CD4-positive, alpha-beta T cell treated with Interleukin-15 for 4 hours (primary cell): ENCODE data around the gene PRKCI.
"Not testable (repeated sequence)": the region's sequence is repeated elsewhere in the genome, so short reads cannot be mapped to it uniquely, and the experiment has no call there.

Experiments
- DNase-seq: peaks from one replicate; pipeline ENCODE4 v3.0.0-alpha.2; 2020; ENCODE audit warnings: low spot score

The PRKCI gene

DNA sequence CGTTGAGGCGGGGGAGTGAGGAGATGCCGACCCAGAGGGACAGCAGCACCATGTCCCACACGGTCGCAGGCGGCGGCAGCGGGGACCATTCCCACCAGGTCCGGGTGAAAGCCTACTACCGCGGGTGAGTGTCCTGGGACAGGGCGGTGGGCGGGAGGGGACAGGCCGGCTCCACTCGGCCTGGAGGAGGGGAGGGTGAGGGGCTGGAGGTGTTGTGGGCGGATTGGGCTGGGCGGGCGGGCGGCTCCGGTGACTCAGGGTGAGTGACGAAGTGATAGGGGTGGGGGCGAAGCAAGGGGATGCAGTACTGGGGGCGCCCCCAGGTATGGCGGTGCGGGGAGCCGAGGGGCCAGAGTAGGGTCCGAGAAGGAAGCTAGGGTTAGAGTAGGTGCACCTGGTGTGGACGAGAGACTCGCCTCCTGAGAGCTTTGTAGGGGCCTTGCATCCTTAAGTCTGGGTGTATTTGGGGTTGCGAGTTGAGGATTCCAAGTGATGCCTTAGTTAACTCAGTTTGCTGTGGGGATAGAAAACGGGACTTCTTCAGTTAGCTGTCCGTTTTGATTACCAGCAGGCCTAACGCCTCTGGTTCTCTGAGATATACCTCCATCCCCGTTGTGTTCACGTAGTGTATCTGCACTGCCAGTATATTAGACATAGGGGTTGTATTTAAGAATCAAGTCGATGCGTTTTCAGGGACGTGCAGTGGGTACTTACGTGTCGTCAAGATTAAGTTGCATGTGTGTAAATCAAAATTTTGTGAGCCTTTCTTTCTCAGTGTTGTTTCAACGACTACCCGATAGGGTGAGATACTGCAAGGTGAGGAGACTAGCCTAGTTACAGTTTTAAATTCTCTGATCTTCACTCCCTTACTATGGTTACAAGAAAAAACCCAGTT, 670 bp downstream of the PRKCI start:
- peak; percentile 29 for DNase-seq

DNA sequence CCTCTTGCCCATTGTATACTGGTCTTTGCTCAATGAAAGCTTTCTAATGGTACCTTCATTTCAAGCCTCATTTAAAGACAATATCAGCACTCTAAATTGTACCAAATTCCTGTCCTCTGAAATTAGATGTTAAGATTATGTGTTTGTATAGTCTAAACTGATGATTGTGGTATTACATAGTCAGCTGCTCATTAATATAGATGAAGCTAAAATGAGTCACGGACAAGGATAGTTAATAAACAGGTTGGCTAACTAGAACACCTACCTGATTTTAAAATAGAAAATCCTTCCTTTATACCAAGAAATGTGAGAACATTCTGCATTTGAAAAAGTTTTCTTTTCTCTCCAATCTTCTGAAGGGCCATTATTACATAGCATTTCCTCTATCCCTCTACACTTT, 2.9 kb downstream of the PRKCI start:
- no peak for DNase-seq

DNA sequence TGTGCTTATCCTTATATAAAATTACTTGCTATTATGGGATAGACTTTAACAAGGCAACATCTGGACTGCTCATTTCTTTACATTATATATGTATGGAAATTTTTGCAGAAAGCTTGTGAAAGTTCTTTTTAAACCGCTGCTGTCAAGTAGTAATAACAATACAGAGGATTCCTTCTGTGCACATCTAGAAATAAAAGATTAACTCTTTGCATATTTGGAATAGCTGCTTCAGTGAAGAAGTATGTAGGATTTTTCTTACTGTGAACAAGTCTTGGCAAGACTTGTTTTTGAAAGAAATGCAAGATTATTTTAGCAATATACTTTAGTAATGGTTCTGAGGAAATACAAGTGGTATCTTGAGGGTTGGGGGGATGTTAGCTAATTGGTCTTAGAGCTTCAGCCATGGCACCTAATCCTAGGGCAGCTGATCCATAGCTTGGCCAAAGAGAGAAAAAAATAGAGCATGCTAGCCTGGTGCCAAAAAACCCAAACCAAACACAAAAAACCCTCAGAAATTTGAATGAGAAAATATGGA, 4.3 kb downstream of the PRKCI start:
- no peak for DNase-seq

DNA sequence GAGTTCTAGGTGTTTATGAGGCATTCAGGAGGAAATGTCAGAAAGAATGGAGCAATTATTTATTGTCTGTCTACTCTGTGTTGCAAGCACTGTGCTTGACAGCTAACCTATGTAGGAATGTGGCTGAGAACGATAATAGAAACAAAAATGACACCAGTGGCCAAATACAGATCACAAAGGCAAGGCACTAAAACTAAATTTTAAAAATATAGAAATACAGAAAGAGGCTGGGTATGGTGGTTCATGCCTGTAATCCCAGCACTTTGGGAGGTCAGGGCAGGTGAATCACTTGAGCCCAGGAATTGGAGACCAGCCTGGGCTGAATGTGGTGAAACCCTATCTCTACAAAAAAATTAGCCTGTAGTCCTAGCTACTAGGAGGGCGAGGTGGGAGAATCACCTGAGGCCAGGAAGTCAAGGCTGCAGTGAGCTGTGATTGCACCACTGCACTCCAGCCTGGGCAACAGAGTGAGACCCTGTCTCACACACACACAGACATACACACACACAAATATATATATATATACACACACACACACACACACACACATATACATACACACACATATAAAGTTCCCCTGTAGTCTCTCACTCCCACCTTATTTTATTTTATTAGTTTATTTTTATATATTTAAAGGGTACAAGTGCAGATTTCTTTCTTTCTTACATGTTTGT, 6.0 kb downstream of the PRKCI start:
- no peak for DNase-seq

DNA sequence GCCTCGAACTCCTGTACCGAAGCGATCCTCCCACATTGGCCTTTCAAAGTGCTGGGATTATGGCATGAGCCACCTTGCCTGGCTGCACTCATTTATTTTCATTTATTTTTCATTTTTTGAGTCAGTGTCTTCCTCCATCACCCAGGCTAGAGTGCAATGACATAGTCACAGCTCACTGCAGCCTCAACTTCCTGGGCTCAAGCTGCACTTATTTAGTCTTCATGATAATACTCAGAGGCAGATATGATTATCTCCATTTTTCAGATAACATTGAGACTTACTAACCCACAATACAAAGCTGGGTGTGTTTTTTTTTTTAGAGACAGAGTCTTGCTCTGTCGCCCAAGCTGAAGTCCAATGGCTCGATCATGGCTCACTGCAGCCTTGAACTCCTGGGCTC, 10.0 kb downstream of the PRKCI start:
- no peak for DNase-seq

DNA sequence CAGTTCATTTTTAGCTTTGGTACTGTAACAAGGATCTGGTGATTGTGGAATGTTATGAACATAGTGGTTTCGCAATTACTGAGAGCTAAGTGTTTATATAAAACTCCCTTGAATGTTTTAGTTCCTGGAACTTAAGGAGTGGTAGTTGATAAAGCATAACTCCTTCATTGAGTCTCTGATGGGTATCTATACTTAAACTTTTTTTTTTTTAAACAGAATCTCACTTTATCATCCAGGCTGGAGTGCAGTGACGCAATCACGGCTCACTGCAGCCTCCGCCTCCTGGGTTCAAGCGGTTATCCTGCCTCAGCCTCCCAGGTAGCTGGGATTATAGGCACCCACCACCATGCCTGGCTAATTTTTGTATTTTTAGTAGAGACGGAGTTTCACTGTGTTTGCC, 11.3 kb downstream of the PRKCI start:
- no peak for DNase-seq

DNA sequence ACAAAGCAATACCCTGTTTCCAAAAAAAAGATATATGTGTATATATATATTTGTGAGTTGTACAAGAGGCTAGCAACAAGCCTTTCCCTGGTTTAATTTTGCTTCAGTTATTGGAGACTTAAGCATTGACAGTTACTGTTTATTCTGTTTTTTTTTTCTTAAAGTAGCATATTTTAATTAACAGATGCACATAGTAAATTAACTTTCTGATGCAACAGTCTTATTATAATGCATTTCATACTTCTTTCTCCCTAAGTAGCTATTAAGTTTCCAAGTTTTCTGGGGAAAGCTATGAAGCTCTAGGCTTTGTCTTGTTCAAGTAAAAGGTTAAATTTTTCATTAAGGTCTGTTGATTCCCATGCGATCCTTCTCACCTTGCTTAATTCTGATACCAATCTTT, 17.9 kb downstream of the PRKCI start:
- no peak for DNase-seq

DNA sequence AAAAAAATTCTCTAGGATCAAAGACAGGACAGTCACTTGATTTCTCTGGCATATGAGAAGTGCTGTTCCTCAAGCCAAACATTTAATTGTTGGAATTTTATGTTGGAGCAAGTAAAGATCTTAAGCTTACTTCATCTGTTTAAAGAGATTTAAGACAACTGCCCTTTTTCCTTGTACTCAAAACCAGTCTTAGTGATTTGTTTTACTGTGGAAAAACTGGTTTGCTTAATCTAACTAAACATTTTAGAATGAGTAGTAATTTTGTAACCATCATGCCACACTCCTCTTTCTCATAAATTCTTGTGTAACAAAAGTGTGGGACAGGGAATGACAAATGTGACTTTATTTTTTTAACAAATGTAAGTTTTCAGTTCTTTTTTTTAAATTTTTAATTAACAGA, 18.4 kb downstream of the PRKCI start:
- DNase-seq, result no peak

DNA sequence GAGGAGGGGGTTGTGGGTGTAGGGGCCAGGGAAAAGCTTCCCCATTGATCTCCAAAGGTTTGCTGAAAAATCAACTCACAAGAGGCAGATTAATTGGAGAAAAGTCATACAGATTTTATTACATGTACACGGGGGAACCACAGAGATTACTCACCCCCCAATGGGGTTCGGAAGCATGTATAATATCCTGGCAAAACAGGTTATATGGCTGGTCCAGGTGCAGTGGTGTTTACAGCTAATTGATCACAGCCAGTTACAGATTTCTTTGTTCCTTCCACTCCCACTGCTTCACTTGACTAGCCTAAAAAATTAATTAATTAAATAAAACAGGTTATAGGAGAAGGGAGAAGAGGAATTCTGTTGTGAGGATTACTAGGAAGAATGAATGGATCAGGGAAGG, 22.4 kb downstream of the PRKCI start:
- no peak for DNase-seq

DNA sequence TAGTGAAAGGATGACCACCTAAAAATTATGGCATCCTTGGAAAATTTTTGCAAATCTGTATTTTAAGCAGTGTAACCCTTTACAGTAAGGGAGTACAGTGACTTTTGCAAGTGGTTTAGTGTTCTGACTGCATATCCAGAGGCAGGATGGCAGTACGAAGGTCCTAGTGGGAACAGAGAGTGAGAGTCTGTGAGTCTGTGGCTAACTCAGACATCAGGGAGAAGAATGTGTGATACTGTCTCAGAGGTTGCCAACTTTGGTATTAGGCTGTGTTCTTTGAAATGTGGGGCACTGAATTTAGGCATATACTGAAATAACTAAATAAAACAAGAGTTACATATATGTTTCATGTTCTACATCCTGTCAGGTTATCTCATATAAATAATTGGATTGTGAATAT, 25.7 kb downstream of the PRKCI start:
- DNase-seq, result no peak

DNA sequence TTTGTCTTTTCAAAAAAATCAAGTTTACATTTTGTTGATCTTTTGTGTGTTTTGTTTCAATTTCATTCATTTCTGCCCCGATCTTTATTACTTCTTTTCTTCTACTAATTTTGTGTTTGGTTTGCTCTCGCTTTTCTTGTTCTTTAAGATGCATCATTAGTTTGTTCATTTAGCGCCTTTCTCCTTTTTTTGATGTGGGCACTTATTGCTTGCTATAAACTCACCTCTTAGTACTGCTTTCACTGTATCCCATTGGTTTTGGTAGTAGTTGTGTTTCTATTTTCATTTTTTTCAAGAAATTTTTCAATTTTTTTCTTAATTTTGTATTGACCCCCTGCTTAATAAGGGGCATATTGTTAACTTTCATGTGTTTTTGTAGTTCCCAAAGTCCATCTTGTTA, 34.4 kb downstream of the PRKCI start:
- no peak for DNase-seq

DNA sequence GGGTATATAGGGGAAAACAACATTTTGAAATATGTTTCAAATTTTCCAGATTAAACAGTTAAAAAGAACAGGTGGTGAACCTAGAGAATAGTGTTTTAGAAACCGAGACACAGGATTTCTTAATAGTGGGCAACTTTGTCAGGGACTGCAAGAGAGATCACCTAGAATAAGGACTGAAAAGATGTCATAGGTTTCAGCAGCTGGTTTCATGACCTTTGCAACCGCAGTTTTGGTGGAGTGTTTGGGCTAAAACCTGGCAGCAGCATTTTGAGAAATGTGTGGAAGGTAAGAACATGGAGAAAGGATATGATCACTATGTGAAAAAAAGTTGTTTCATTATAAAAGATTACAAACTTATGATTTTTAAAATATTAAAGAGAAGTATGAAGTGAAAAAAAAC, 34.9 kb downstream of the PRKCI start:
- DNase-seq, result no peak

DNA sequence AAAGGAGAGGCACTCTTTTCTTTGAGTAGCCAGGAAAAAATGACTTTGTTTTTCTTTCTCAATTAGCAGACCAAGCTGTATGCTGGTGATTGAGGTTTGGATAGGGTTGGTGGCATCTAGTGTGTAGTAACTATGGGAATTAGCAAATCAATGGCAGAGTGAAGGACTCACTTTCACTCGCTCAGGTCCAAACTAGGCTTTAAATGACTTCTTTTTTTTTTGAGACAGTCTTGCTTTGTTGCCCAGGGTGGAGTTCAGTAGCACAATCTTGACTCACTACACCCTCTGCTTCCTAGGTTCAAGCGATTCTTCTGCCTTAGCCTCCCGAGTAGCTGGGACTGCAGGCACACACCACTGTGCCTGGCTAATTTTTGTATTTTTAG, 35.9 kb downstream of the PRKCI start:
- DNase-seq, result no peak

DNA sequence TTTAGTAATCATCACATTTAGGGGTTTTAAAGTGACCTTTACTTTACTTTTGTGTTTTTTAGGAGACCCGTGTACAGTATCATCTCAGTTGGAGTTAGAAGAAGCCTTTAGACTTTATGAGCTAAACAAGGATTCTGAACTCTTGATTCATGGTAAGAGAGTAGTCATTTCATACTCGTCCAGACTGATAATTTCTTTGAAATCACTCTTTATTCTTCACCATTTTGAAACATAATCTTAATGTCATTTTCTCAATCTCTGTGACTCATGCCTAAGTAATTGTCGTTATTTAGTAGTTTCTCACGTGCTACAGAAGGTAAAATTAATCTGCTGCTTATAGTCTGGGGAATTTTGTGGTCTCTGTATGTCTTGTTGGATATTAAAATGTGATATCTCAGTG, 37.7 kb downstream of the PRKCI start:
- DNase-seq, result no peak

DNA sequence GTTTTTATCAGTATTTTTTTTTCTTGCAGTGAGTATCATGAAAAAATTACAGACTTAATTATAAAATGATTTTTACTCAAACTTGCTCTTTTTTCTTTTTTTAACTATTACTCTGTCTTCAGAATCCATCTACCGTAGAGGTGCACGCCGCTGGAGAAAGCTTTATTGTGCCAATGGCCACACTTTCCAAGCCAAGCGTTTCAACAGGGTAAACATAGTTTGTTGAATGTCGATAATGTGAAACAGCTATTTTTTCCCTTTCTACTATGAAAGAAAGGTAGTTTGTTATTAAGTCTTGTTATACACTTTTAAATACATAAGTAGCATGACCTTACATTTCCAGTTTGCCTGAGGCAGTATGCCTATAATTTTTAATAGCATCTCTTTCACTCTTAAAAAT, 45.6 kb downstream of the PRKCI start:
- no peak for DNase-seq

DNA sequence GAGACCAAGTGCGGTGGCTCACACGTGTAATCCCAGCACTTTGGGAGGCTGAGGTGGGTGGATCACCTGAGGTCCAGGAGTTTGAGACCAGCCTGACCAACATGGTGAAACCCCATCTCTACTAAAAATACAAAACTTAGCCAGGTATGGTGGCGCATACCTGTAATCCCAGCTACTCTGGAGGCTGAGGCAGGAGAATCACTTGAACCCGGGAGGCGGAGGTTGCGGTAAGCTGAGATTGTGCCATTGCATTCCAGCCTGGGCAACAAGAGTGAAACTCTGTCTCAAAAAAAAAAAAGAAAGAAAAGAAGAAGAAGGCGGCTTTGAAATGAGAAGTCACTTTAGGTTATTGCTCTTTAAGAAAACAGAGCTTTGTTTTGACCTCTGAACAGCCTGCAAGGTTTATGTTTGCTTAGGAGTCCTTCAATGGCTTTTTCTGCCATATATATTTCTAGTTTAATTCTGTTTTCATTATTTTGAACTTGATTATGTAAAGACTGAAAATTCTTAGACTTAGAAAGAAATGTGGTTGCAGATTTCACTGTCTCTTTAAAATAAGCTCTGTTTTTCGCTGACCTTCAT, 47.5 kb downstream of the PRKCI start:
- not testable (repeated sequence) for DNase-seq

DNA sequence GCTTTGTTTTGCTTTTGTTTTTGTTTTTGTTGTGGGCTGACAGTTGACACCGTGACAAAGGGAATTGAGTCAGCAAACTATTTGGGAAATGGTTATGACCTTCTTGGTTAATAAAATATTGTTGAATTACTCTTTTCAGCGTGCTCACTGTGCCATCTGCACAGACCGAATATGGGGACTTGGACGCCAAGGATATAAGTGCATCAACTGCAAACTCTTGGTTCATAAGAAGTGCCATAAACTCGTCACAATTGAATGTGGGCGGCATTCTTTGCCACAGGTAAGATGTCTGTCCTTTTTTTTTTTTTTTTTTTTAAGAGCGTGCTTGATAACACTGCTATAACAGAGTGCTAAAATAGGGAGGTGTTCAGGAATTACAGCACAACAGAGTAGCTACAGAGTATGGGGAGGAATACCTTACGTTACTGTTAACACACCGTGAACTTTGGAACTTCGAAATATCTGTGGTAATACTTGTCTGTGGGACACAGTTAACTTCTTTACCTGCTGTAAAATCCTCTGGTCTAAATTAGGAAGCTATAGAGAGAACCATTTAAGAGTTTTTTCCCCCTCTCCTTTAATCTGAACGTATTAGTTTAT, 48.2 kb downstream of the PRKCI start:
- DNase-seq, result no peak

DNA sequence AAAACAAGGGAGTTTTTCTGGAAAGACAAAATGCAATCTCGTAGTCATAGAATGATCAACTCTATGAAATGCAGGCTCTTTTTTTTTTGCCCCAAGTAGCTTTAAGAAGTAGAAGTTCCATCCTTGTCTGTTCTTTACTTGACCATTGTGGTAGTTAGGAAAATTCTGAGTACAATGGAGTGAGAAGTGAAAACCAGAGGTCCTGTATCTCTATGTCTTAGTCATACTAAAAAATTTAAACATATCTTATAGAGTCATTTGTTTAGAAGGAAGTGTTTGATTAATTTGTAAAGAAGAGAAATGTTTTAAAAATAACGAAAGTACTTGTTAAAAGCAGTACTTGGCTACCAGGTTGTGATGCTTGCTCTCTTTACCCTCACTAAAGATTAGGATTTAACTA, 52.4 kb downstream of the PRKCI start:
- DNase-seq, result no peak

DNA sequence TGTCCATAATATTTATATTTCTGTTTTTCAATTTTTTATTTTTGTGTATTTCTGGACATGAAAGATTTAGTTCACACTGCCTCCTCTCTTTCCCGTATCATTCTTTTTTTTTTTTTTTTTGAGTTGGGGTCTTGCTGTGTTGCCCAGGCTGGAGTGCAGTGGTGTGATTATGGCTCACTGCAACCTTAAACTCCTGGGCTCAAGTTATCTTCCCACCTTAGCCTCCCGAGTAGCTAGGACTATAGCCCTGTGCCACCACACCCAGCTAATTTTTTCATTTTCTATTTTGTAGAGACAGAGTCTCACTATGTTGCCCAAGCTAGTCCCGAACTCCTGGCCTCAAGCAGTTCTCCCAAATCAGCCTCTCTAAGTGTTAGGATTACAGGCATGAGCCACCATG, 53.6 kb downstream of the PRKCI start:
- DNase-seq, result no peak

DNA sequence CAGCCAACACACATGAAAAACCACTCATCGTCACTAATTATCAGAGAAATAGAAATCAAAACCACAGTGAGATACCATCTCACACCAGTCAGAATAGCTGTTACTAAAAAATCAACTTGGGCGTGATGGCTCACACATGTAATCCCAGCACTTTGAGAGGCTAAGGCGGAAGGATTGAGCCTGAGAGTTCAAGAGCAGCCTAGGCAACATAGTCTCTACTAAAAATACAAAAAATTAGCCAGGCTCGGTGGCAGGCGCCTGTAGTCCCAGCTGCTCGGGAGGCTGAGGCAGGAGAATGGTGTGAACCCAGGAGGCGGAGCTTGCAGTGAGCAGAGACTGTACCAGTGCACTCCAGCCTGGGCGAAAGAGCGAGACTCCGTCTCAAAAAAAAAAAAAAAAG, 55.1 kb downstream of the PRKCI start:
- peak; percentile 50 for DNase-seq

DNA sequence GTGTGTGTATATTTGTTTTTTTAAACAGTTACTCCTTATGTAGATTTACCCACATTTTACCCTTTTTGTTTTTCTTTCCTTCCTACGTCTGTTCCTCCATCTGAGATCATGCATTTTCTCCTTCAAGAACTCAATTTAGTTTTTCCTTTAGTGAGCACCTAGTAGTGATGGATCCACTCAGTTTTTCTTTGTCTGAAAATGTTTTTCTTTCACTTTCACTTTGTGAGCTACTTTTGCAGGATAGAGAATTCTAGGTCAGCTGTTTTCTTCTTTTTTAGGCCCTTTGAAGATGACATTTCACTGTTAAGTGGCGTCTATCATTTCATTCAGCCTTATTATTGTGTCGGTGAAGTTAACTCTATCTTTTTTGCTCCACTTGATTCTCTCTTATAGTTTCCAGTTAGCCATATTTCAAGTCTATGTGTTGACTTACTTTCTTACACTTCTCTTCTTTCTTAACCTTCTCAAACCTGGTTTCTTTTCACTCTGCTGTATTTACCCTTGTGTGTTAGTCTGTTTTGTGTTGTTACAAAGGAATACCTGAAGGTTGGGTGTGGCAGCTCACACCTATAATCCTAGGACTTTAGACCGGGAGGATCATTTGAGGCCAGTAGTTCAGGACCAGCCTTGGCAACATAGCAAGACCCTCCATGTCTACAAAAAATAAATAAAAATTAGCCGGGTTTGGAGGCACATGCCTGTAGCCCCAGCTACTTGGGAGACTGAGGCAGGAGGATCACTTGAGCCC, 55.8 kb downstream of the PRKCI start:
- DNase-seq, result peak; percentile 21

DNA sequence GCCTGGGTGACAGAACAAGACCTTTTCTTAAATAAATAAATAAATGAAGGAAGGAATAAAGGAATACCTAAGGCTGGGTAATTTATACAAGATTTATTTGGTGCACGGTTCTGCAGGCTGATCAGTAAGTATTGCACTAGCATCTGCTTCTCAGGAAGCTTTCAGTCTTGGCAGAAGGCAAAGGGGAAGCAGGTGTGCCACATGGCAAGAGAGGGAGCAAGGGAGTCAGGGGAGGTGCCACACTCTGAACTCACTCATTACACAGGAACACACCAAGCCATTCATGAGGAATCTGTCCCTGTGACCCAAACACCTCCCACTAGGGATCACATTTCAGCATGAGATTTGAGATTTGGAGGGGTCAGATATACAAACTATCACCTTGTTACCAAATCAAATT, 56.4 kb downstream of the PRKCI start:
- DNase-seq, result no peak
